Transverse colon (tissue), 4 donors: ENCODE data around the gene TMEM255B. TPM values are rescaled to one million over a fixed set of nuclear protein-coding genes. Genes with fewer than 3 reads are reported as not detected.

Experiments
- DNase-seq: peaks from one replicate; pipeline ENCODE4 v3.0.0-alpha.2; 2019
- H3K27ac ChIP-seq, 4 donors: fragments of 200-600 bp; sonication (generic); 2 replicates each; pipeline ENCODE4 v1.5.1; 2016 to 2018; ENCODE audit warnings: inconsistent platforms in 4 of 4
- H3K27me3 ChIP-seq: fragments of 200-600 bp; sonication (generic); 2 replicates; pipeline ENCODE4 v1.5.1; 2017; ENCODE audit warnings: inconsistent platforms
- H3K36me3 ChIP-seq, 4 donors: fragments of 200-600 bp; sonication (generic); 2 replicates each; pipeline ENCODE4 v1.5.1; 2017 to 2019; ENCODE audit warnings: inconsistent platforms in 4 of 4
- H3K4me1 ChIP-seq, 4 donors: fragments of 200-600 bp; sonication (generic); 2 replicates each; pipeline ENCODE4 v1.5.1; 2017 to 2020; ENCODE audit warnings: inconsistent platforms in 4 of 4
- H3K4me3 ChIP-seq, 4 donors: fragments of 200-600 bp; sonication (generic); 1 replicate in 1 of 4; 2 replicates in 3 of 4; pipeline versions ENCODE4 v1.5.1 to v1.6.1; 2017 to 2019; ENCODE audit warnings: inconsistent platforms in 4 of 4
- H3K9me3 ChIP-seq, 2 donors: fragments of 200-600 bp; sonication (generic); 2 replicates each; pipeline ENCODE4 v1.5.1; 2017 to 2019; ENCODE audit warnings: inconsistent platforms in 2 of 2
- EP300 ChIP-seq: sonication (generic); formaldehyde crosslinking; IDR thresholded peaks from one replicate; pipeline ENCODE4 v1.6.1; 2017; ENCODE audit warnings: antibody characterized with exemption, low read depth
- POLR2A ChIP-seq: fragments of 450-650 bp; IDR thresholded peaks from one replicate; pipeline ENCODE4 v1.6.1; 2016; ENCODE audit warnings: antibody characterized with exemption, mild to moderate bottlenecking, moderate library complexity
- POLR2AphosphoS5 ChIP-seq, 3 donors: sonication (generic); formaldehyde crosslinking; IDR thresholded peaks; one replicate each; pipeline ENCODE4 v1.6.1; 2016; ENCODE audit warnings: antibody characterized with exemption in 3 of 3
- WGBS, 2 donors: methylation state at CpG; one replicate each; pipeline ENCODE4 v1.1.5; 2018; ENCODE audit warnings: low coverage in 1 of 2; 5-methylcytosine and 5-hydroxymethylcytosine counted together
- in situ Hi-C, 4 donors: fragments of 200-750 bp; cut with MboI; loops; one replicate each; pipeline versions ENCODE4 v1.15.0 to v1.15.1; 2017; ENCODE audit warnings: low sequenced_read_pairs in 3 of 4, low pct_ligation_motif_present in 1 of 4, low pct_unique_long_range_greater_than_20kb in 1 of 4
- intact Hi-C: fragments of 100-400 bp; cut with DNase I; formaldehyde crosslinking; loops from one replicate; pipeline ENCODE4 v1.15.1; 2023; ENCODE audit warnings: low total_unique reads
- total RNA-seq, 4 donors: library from RNA; depleted of rRNA; stranded (reverse); fragments of >200 nt; gene quantifications; one replicate each; pipeline ENCODE4 v1.1.0, GENCODE V29; 2016
- TF ChIP-seq, protein P1 (sequence below), 5 experiments: fragments of 200-600 bp in 3 of 5; fragments of 450-650 bp in 2 of 5; sonication (generic) in 3 of 5; IDR thresholded peaks; 1 replicate in 2 of 5; 2 replicates in 3 of 5; pipeline ENCODE4 v1.5.1; 2016 to 2017; ENCODE audit warnings: antibody characterized with exemption in 5 of 5, inconsistent platforms in 3 of 5, mild to moderate bottlenecking in 2 of 5, moderate library complexity in 1 of 5

The TMEM255B gene
- total RNA-seq, 4 donors from 2014 or later: 0.79 to 27.7 (median 9.4) TPM

DNA sequence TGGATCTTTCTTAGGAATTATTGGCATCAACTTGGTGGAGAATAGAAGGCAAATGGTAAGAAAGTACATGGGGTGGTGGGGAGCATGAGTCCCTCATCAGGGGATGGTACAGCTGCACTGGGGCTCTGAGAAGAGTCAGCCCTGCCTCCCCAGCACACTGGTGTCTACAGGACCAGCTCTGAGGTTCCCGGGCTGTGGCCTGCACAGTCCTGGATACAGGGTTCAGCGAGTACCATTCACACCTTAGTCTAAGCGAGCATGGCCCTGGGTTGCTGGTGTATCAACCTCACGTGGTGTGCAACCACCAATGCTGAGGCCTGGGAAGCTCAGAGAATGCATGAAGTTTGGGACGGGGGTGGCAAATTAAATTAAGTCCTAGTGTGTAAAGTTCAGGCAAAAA, 10.1 kb downstream of the TMEM255B start:
- no peak for TF ChIP-seq POLR2AphosphoS5 (IDR thresholded peaks at IDR 0.05)
- no peak for TF ChIP-seq EP300
- no peak for TF ChIP-seq POLR2A
- TF ChIP-seq, protein P1, sequence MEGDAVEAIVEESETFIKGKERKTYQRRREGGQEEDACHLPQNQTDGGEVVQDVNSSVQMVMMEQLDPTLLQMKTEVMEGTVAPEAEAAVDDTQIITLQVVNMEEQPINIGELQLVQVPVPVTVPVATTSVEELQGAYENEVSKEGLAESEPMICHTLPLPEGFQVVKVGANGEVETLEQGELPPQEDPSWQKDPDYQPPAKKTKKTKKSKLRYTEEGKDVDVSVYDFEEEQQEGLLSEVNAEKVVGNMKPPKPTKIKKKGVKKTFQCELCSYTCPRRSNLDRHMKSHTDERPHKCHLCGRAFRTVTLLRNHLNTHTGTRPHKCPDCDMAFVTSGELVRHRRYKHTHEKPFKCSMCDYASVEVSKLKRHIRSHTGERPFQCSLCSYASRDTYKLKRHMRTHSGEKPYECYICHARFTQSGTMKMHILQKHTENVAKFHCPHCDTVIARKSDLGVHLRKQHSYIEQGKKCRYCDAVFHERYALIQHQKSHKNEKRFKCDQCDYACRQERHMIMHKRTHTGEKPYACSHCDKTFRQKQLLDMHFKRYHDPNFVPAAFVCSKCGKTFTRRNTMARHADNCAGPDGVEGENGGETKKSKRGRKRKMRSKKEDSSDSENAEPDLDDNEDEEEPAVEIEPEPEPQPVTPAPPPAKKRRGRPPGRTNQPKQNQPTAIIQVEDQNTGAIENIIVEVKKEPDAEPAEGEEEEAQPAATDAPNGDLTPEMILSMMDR (IDR thresholded peaks at IDR 0.05): no peak
- in situ Hi-C loops: no loop called here

DNA sequence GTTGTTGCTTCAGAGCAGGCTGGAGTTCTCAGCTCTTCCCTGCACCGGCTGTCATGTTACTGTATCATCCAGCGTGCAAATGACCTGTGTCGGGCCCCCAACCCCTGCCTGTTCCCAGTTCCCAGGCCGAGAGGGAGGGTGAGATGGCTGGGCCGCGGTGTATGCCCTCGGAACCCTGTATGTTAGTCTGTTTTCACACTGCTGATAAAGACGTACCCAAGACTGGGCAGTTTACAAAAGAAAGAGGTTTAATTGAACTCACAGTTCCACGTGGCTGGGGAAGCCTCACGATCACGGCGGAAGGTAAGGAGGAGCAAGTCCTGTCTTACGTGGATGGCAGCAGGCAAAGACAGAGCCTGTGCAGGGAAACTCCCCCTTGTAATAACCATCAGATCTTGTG, 10.9 kb downstream of the TMEM255B start:
- Histone ChIP-seq H3K36me3 (no peaks in the 10 kb centered on the region), H3K4me3 (no peak overlapping the region), H3K27ac (no peak overlapping the region), H3K27me3 (no peaks in the 10 kb centered on the region), H3K4me1 (no peaks in the 10 kb centered on the region), H3K9me3 (no peaks in the 10 kb centered on the region)
- in situ Hi-C loops (no loop called here), intact Hi-C loops (no loop called here)
- no peak for DNase-seq
- TF ChIP-seq POLR2A (no peak), POLR2AphosphoS5 (IDR thresholded peaks at IDR 0.05) (no peak), EP300 (no peak)
- TF ChIP-seq, protein P1 (IDR thresholded peaks at IDR 0.05): no peak
- WGBS, 2 donors: 68 to 88% methylated on average over 6 to 11 of the region's 13 CpGs

More for the DNA sequence above, 10.1 kb downstream of the TMEM255B start:
- intact Hi-C loops: no loop called here
- Histone ChIP-seq H3K27me3 (no peaks in the 10 kb centered on the region), H3K9me3 (no peaks in the 10 kb centered on the region), H3K27ac (no peak overlapping the region), H3K36me3 (no peaks in the 10 kb centered on the region), H3K4me3 (no peak overlapping the region), H3K4me1 (no peaks in the 10 kb centered on the region)
- WGBS, 2 donors: 60 to 77% methylated on average over 1 to 5 of the region's 5 CpGs
- DNase-seq: no peak

DNA sequence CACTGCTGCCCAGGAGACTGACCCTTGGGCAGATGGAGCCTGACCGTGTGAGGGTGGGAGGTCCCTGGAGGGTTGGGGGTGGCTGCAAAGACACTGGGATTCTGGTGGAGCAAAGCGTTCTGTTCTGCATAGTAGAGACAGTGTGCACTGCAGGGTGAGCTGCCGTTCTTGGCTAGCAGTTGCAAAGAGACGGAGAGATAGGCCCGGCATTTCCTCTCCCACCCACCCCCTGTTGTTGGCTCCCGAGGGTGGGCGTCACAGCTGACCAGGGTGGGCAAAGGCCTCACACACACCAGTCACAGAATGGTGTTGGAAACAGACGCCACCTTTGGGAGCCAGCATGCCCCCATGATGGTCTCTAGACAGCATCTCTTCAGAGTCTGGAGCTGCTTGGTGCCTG, 11.4 kb downstream of the TMEM255B start:
- Histone ChIP-seq H3K4me1 (no peaks in the 10 kb centered on the region), H3K36me3 (no peaks in the 10 kb centered on the region), H3K9me3 (no peaks in the 10 kb centered on the region), H3K27me3 (peaks cover 2% of the 10 kb centered on the region), H3K27ac (no peak overlapping the region), H3K4me3 (no peak overlapping the region)
- intact Hi-C loops: no loop called here
- in situ Hi-C loops: no loop called here
- whole genome bisulfite sequencing, 2 donors: 83 to 90% methylated on average over 2 to 8 of the region's 8 CpGs
- DNase-seq: no peak
- TF ChIP-seq POLR2A (no peak), EP300 (no peak), POLR2AphosphoS5 (IDR thresholded peaks at IDR 0.05) (no peak)
- TF ChIP-seq, protein P1 (IDR thresholded peaks at IDR 0.05): no peak

DNA sequence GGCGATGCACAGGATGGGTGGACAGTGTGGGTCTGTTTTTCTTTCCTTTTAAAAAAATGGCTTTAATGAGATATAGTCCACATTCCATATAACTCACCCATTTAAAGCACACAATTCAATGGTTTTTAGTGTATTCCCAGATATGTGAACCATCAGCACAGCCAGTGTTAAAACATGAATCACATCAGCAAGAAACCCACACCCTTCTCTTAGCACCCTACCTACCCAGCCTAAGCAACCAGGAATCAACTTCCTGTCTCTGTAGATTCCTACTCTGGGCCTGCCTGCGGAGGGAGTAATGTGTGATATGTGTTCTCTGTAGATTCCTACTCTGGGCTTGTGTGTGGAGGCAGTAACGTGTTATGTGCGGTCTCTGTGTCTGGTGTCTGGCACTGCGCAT, 11.9 kb downstream of the TMEM255B start:
- H3K9me3 ChIP-seq: no peaks in the 10 kb centered on the region
- H3K27ac ChIP-seq: no peak overlapping the region
- TF ChIP-seq, protein P1 (IDR thresholded peaks at IDR 0.05): no peak
- TF ChIP-seq POLR2AphosphoS5 (IDR thresholded peaks at IDR 0.05) (no peak), POLR2A (no peak), EP300 (no peak)
- H3K27me3 ChIP-seq: peaks cover 6% of the 10 kb centered on the region
- intact Hi-C loops (no loop called here), in situ Hi-C loops (no loop called here)
- DNase-seq: no peak
- 97 to 100% methylated on average over 2 to 5 of the region's 5 CpGs for WGBS, 2 donors
- H3K4me1 ChIP-seq: no peaks in the 10 kb centered on the region
- H3K4me3 ChIP-seq: no peak overlapping the region
- H3K36me3 ChIP-seq: no peaks in the 10 kb centered on the region
